Measurements from ENCODE around the gene XYLT1. TPM values are rescaled to one million over a fixed set of nuclear protein-coding genes. Genes with fewer than 3 reads are reported as not detected.

XYLT1 gene
- total RNA-seq, 3 donors from 2014 or later (not counting 1 experiment from before 2014, with no cell fraction given) = 40.9 to 55.5 (median 43.8) TPM

DNA sequence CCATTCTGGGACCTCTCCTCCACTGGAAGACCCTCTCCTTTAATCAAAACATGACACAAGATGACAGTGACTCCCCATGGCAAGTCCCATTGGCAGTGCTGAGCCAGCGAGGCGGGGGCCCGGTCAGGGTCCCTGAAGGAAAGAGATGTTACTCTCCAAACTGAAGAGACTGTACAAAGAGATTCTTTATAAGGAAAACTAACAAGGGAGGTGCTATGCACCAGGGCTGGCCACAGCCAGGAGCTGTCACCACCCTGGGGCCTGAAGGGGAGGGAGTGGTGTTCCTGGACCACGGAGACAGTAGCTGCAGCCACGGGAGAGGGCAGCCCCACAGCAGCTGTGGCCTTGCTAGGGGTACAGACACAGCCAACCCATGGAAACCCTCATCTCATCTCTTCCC, 123.1 kb downstream of the XYLT1 start:
- ATAC-seq = no peak
- no peak overlapping the region for H3K4me3 ChIP-seq (ENCODE audit: low read length)
- peak overlapping the region; percentile 69 for H3K27ac ChIP-seq (ENCODE audit: low read length)
- H3K27me3 ChIP-seq (ENCODE audit: control insufficient read depth, insufficient read depth, low read length) = no peaks in the 10 kb centered on the region
- no peaks in the 10 kb centered on the region for H3K36me3 Mint-ChIP-seq
- no peak for DNase-seq
- peaks cover 78% of the 10 kb centered on the region for H3K4me1 ChIP-seq (ENCODE audit: control insufficient read depth, insufficient read depth, low read length)
- H3K9me3 ChIP-seq (ENCODE audit: control insufficient read depth, insufficient read depth, low read length) = no peaks in the 10 kb centered on the region
- H3K4me1 Mint-ChIP-seq = peaks cover 70 to 83% of the 10 kb centered on the region in 2 donors
- H3K4me3 Mint-ChIP-seq = peak overlapping the region; percentile 77
- TF ChIP-seq, protein P1, sequence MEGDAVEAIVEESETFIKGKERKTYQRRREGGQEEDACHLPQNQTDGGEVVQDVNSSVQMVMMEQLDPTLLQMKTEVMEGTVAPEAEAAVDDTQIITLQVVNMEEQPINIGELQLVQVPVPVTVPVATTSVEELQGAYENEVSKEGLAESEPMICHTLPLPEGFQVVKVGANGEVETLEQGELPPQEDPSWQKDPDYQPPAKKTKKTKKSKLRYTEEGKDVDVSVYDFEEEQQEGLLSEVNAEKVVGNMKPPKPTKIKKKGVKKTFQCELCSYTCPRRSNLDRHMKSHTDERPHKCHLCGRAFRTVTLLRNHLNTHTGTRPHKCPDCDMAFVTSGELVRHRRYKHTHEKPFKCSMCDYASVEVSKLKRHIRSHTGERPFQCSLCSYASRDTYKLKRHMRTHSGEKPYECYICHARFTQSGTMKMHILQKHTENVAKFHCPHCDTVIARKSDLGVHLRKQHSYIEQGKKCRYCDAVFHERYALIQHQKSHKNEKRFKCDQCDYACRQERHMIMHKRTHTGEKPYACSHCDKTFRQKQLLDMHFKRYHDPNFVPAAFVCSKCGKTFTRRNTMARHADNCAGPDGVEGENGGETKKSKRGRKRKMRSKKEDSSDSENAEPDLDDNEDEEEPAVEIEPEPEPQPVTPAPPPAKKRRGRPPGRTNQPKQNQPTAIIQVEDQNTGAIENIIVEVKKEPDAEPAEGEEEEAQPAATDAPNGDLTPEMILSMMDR (IDR thresholded peaks at IDR 0.05) = no peak
- intact Hi-C loops (cut with micrococcal nuclease) = loop anchor here (5.0 kb wide), 1 partner anchor 70 kb away; no protein-coding TSS in a partner anchor
- no peaks in the 10 kb centered on the region for H3K9me3 Mint-ChIP-seq
- no peaks in the 10 kb centered on the region for H3K36me3 ChIP-seq (ENCODE audit: control insufficient read depth, insufficient read depth, low read length)
- H3K27ac Mint-ChIP-seq = peak overlapping the region; percentile 87 to 93
- WGBS (ENCODE audit: insufficient coverage) = 62% methylated on average over 5 of the region's 5 CpGs
- H3K27me3 Mint-ChIP-seq (ENCODE audit: low read depth in 2 of 2) = no peaks in the 10 kb centered on the region

DNA sequence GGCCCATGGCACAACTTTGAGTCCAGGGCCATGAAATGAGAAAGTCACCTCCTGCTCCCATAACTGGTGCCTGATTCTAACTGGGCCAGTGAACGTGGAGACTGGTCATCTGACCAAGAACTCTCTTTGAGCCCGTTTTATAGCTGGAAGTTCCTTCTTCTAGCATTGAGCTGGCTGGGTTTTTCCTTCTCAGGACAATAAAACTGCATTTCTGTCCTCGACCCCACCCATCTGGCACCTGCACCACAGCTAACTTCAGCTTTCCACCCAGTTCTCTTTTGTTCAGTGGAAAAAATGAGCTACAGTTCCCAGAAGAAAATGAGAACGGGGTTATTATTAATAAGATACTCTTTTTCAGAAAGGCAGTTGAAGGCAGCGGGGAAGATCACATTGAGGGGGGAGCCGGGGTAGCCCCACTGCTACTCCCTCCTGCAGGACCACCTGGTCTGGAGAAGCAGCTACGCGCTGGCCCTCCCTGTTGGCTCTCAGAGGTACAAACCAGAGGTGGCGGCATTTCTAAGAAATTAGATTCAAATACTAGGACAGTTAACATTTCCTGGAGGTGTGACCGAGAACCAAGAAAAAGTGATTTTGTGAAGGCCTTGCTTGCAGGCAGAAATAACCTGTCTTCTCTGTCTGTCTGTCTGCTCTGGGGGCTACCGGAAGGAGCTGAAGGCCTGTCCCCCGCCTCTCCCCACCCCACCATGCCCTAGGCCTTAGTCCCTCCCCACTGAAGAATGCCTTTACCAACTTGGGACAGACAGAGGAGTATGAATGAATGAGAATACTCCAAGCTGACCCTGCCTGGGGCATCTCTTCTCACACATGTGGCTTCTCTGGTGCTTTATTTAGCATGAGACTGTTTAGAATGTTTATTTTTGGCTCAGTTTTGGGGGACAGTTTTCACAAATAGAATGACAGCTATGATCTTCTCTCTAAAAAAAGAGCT, 123.9 kb downstream of the XYLT1 start:
- H3K4me3 ChIP-seq (ENCODE audit: low read length) = no peak overlapping the region
- peaks cover 85% of the 10 kb centered on the region for H3K4me1 ChIP-seq (ENCODE audit: control insufficient read depth, insufficient read depth, low read length)
- H3K27me3 ChIP-seq (ENCODE audit: control insufficient read depth, insufficient read depth, low read length) = no peaks in the 10 kb centered on the region
- H3K9me3 ChIP-seq (ENCODE audit: control insufficient read depth, insufficient read depth, low read length) = no peaks in the 10 kb centered on the region
- Mint-ChIP-seq H3K36me3 (no peaks in the 10 kb centered on the region), H3K27ac (peak overlapping the region; percentile 87 to 93), H3K27me3 (ENCODE audit: low read depth in 2 of 2) (no peaks in the 10 kb centered on the region), H3K4me1 (peaks cover 73 to 83% of the 10 kb centered on the region in 2 donors), H3K9me3 (no peaks in the 10 kb centered on the region), H3K4me3 (peak overlapping the region; percentile 77)
- TF ChIP-seq, protein P1 (IDR thresholded peaks at IDR 0.05) = no peak
- peak in 2 of 3 donors; percentile 9 to 10 for ATAC-seq
- intact Hi-C loops (cut with micrococcal nuclease) = loop anchor here (5.0 kb wide), 1 partner anchor 70 kb away; no protein-coding TSS in a partner anchor
- WGBS (ENCODE audit: insufficient coverage) = 18% methylated on average over 11 of the region's 12 CpGs
- peak in 1 of 2 donors; percentile 29 for DNase-seq
- peak overlapping the region; percentile 69 for H3K27ac ChIP-seq (ENCODE audit: low read length)
- no peaks in the 10 kb centered on the region for H3K36me3 ChIP-seq (ENCODE audit: control insufficient read depth, insufficient read depth, low read length)

DNA sequence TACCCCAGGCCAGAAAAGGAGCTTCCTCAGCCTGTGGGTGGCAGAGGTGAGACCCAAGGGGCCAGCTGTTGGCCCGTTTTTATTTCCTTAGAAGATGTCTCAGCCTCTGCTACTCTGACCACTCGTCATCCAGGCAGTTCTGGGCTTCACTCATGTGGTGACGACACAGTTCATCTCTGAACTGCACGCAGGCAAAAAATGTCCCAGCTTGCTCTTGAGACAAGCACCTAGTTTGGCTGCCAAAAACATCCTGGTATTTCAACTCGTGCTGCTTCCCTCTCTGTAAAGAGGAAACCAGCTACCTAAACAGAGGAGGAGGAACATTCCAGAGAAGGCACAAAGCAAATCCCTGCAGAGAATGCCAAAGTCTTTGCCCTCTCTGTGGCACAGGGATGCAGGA, 125.7 kb downstream of the XYLT1 start:
- Mint-ChIP-seq H3K27ac (peak overlapping the region; percentile 94 to 96), H3K36me3 (no peaks in the 10 kb centered on the region), H3K27me3 (ENCODE audit: low read depth in 2 of 2) (no peaks in the 10 kb centered on the region), H3K4me3 (peak overlapping the region; percentile 66), H3K4me1 (peaks cover 80 to 87% of the 10 kb centered on the region in 2 donors), H3K9me3 (no peaks in the 10 kb centered on the region)
- Histone ChIP-seq H3K27ac (ENCODE audit: low read length) (peak overlapping the region; percentile 1), H3K9me3 (ENCODE audit: control insufficient read depth, insufficient read depth, low read length) (no peaks in the 10 kb centered on the region), H3K4me3 (ENCODE audit: low read length) (no peak overlapping the region), H3K36me3 (ENCODE audit: control insufficient read depth, insufficient read depth, low read length) (no peaks in the 10 kb centered on the region), H3K4me1 (ENCODE audit: control insufficient read depth, insufficient read depth, low read length) (peaks cover 82% of the 10 kb centered on the region), H3K27me3 (ENCODE audit: control insufficient read depth, insufficient read depth, low read length) (no peaks in the 10 kb centered on the region)
- intact Hi-C loops (cut with micrococcal nuclease) = loop anchor here (1.0 to 5.0 kb wide), 2 partner anchors 19 to 72 kb away; no protein-coding TSS in a partner anchor
- TF ChIP-seq, protein P1 (IDR thresholded peaks at IDR 0.05) = no peak
- DNase-seq = peak; percentile 30 to 36
- peak in 2 of 3 donors; percentile 12 to 20 for ATAC-seq
- 13% methylated on average over 5 of the region's 5 CpGs for WGBS (ENCODE audit: insufficient coverage)

All from natural killer cell (primary cell).